IMR-90 (cell line): ENCODE data around the gene CLMP.

Experiments
- MXI1 ChIP-seq: IDR thresholded peaks from 2 replicates; pipeline ENCODE4 v1.6.1; 2012; ENCODE audit warnings: low read depth, mild to moderate bottlenecking, low read length, moderate library complexity, borderline replicate concordance
- SMC3 ChIP-seq: fragments of 150-350 bp; IDR thresholded peaks from 2 replicates; pipeline ENCODE4 v1.6.1; 2016; ENCODE audit warnings: low read depth, mild to moderate bottlenecking, antibody characterized with exemption, low read length, moderate library complexity
- TF ChIP-seq, protein P1 (sequence below): conservative IDR thresholded peaks from 2 replicates; pipeline ENCODE4 v1.5.1; 2012; ENCODE audit warnings: mild to moderate bottlenecking, low read depth, low read length, improper control_type of control experiment

DNA sequence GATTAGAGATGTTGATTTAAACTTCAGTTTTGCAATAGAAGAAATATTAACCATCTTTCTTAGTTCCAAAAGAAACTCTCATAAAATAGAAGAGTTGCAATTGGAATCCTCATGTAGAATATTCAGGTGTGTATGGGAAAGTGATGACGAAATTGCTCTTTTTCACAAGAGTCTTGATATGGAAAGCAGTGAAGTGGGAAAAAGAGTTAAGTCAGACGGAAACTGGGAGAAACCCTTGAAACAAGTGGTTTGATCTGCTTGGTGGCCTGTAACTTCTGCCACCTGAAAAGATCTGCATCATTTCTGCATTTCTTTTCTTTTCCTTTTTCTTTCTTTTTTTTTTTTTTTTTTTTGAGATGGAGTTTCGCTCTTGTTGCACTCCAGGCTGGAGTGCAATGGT is 41.8 kb upstream of the CLMP start:
- TF ChIP-seq MXI1, result no peak
- TF ChIP-seq, protein P1, sequence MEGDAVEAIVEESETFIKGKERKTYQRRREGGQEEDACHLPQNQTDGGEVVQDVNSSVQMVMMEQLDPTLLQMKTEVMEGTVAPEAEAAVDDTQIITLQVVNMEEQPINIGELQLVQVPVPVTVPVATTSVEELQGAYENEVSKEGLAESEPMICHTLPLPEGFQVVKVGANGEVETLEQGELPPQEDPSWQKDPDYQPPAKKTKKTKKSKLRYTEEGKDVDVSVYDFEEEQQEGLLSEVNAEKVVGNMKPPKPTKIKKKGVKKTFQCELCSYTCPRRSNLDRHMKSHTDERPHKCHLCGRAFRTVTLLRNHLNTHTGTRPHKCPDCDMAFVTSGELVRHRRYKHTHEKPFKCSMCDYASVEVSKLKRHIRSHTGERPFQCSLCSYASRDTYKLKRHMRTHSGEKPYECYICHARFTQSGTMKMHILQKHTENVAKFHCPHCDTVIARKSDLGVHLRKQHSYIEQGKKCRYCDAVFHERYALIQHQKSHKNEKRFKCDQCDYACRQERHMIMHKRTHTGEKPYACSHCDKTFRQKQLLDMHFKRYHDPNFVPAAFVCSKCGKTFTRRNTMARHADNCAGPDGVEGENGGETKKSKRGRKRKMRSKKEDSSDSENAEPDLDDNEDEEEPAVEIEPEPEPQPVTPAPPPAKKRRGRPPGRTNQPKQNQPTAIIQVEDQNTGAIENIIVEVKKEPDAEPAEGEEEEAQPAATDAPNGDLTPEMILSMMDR, result no peak
- TF ChIP-seq SMC3, result no peak
